T-helper 2 cell treated with Interferon-gamma antibody and Interleukin-4, amounts not matched to agents 100 ng/mL and 5 ng/mL, for 36 hours (primary cell): ENCODE data around the gene GREM2. TPM values are rescaled to one million over a fixed set of nuclear protein-coding genes. Genes with fewer than 3 reads are reported as not detected.

ENCODE experiments used
- intact Hi-C: fragments of 100-400 bp; cut with micrococcal nuclease; formaldehyde crosslinking; loops from one replicate; pipeline ENCODE4 v1.15.1; 2023
- total RNA-seq: library from RNA; stranded (reverse); gene quantifications from 2 replicates; pipeline ENCODE4 v1.2.3, GENCODE V29; 2022

The GREM2 gene
- total RNA-seq, 1 donor from 2014 or later, result not detected

GRCh38 chr1:240503036-240503435, 108.9 kb downstream of the GREM2 start:
- intact Hi-C loops, result no loop called here

- intact Hi-C loops, result no loop called here
Measured at GRCh38 chr1:240501115-240501514, 110.8 kb downstream of the GREM2 start.

- intact Hi-C loops, result no loop called here
Measured at GRCh38 chr1:240500647-240501046, 111.3 kb downstream of the GREM2 start.

- intact Hi-C loops, result no loop called here
Measured at GRCh38 chr1:240499012-240499411, 112.9 kb downstream of the GREM2 start.

GRCh38 chr1:240498335-240498734, 113.6 kb downstream of the GREM2 start:
- intact Hi-C loops, result no loop called here

GRCh38 chr1:240497908-240498307, 114.0 kb downstream of the GREM2 start:
- intact Hi-C loops, result no loop called here

GRCh38 chr1:240496941-240497340, 115.0 kb downstream of the GREM2 start:
- intact Hi-C loops, result no loop called here

GRCh38 chr1:240496356-240496755, 115.6 kb downstream of the GREM2 start:
- intact Hi-C loops, result no loop called here

GRCh38 chr1:240495601-240496000, 116.4 kb downstream of the GREM2 start:
- intact Hi-C loops, result no loop called here

GRCh38 chr1:240492832-240493440, 119.0 kb downstream of the GREM2 start:
- intact Hi-C loops, result no loop called here

- intact Hi-C loops, result no loop called here
Measured at GRCh38 chr1:240491796-240492195, 120.2 kb downstream of the GREM2 start.

- intact Hi-C loops, result no loop called here
Measured at GRCh38 chr1:240491156-240491555, 120.8 kb downstream of the GREM2 start.

GRCh38 chr1:240487493-240487892, 124.5 kb downstream of the GREM2 start:
- intact Hi-C loops, result no loop called here

- intact Hi-C loops, result no loop called here
Measured at GRCh38 chr1:240486611-240487010, 125.3 kb downstream of the GREM2 start.

GRCh38 chr1:240484804-240485443, 127.0 kb downstream of the GREM2 start:
- intact Hi-C loops, result no loop called here

GRCh38 chr1:240478536-240478935, 133.4 kb downstream of the GREM2 start:
- intact Hi-C loops, result no loop called here

GRCh38 chr1:240475832-240476231, 136.1 kb downstream of the GREM2 start:
- intact Hi-C loops, result no loop called here

- intact Hi-C loops, result no loop called here
Measured at GRCh38 chr1:240474133-240474614, 137.8 kb downstream of the GREM2 start.

GRCh38 chr1:240468656-240469055, 143.3 kb downstream of the GREM2 start:
- intact Hi-C loops, result no loop called here

GRCh38 chr1:240467895-240468294, 144.1 kb downstream of the GREM2 start:
- intact Hi-C loops, result no loop called here

GRCh38 chr1:240466509-240466908, 145.4 kb downstream of the GREM2 start:
- intact Hi-C loops, result no loop called here

- intact Hi-C loops, result no loop called here
Measured at GRCh38 chr1:240465531-240465940, 146.4 kb downstream of the GREM2 start.

GRCh38 chr1:240464099-240464498, 147.9 kb downstream of the GREM2 start:
- intact Hi-C loops, result no loop called here
